Stimulated activated CD8-positive, alpha-beta memory T cell treated with anti-CD3 and anti-CD28 coated beads, Interleukin-4, amount 100 ng/mL, for 48 hours (primary cell): Measurements from ENCODE around the gene HOXA1.

Source experiments
- DNase-seq: peaks from one replicate; pipeline ENCODE4 v3.0.0-alpha.2; 2020

The HOXA1 gene

GRCh38 chr7:27116031-27116961 is 20.5 kb upstream of the HOXA1 start:
- no peak for DNase-seq

- DNase-seq = no peak
Observed at GRCh38 chr7:27115221-27116026, 19.6 kb upstream of the HOXA1 start.

- DNase-seq = no peak
Observed at GRCh38 chr7:27114881-27115220, 19.1 kb upstream of the HOXA1 start.

DNA sequence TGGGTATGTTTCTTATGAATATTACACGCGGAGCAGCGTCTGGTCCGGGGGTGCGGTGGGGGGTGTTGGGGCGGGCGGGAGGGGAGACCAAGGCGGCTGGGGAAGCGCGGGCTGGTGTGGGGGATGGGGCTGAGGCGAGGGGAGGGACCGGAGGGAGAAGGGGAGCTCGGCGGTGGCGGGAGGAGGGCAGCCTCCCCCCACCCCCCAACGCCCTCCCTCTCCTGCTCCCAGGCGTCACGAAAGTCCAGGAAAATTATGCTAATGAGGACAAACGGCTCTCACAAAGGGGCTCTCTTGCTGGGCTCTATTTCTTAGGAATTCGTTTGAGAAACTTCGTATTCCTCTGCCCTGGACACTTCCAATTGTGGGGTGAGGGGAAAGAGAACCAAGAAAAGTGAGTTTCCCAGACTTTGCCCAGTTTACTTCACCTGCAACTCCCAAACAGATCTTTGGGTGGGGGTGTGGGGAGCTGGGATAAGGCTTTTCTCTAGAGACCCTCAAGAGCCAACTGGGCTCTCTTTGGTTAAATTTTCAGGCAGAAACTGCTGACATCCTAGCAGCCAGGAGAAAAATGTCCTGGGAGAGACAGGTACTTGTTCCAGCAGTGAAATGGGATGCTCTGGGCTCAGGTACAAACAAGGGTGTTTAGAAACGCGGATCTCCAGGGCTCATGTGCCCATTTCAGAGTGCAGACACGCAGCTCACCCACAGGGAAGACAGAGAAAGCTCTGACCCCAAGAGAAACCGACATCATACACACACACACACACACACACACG is 18.4 kb upstream of the HOXA1 start:
- DNase-seq = no peak

DNA sequence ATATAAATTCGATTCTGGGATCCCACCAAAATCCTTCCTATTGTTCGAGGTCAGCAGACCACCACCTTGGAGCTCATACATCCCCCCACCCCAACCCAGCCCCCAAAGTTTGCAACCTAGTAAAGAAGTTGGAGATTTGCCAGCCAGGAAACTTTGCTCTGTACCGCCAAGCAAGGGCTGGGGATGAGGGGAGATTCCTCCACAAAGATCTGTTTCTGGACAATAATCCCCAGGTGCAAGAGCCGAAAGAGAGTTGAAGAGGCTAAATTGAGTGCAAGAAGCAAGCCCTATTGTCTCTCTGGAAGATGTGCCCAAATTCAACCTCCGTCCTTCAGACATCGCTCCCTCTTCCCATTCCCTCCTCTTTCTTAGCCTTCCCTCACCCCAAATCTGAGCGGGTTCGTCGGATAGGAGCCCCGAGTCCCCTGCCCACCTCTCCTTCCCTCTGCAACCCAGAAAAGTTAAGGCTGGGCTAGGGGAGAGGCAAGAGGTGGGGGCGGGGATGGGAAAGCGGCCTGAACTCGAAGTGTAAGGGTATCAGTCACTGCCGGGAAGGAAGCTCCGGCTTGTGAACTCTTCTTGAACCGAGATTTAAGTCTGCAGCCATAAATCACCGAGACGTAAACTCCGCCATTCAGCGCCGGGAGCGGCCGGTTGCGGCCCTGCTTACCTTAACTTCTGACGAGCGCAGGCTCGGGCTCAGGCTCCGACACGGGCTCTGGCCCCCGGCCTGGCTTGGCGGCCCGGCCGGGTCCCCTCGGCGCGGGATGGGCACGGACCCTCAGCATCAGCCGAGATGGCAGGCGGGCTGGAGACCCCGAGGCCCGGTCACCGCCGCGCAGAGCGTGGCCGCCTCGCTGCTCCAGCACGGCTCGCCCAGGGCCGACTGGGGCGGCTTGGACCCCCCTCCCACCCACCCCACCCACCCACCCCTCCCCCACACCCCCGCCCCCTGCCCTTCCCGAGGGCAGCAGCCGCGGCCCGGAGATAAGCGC is 17.5 kb upstream of the HOXA1 start:
- no peak for DNase-seq

- no peak for DNase-seq
Observed at GRCh38 chr7:27112361-27112760, 16.6 kb upstream of the HOXA1 start.

- DNase-seq = no peak
Observed at GRCh38 chr7:27111751-27112277, 16.0 kb upstream of the HOXA1 start.

GRCh38 chr7:27111042-27111750 is 15.4 kb upstream of the HOXA1 start:
- no peak for DNase-seq

GRCh38 chr7:27110186-27111031 is 14.6 kb upstream of the HOXA1 start:
- DNase-seq = no peak

- DNase-seq = no peak
Observed at GRCh38 chr7:27109466-27110185, 13.8 kb upstream of the HOXA1 start.

- no peak for DNase-seq
Observed at GRCh38 chr7:27108390-27109127, 12.8 kb upstream of the HOXA1 start.

DNA sequence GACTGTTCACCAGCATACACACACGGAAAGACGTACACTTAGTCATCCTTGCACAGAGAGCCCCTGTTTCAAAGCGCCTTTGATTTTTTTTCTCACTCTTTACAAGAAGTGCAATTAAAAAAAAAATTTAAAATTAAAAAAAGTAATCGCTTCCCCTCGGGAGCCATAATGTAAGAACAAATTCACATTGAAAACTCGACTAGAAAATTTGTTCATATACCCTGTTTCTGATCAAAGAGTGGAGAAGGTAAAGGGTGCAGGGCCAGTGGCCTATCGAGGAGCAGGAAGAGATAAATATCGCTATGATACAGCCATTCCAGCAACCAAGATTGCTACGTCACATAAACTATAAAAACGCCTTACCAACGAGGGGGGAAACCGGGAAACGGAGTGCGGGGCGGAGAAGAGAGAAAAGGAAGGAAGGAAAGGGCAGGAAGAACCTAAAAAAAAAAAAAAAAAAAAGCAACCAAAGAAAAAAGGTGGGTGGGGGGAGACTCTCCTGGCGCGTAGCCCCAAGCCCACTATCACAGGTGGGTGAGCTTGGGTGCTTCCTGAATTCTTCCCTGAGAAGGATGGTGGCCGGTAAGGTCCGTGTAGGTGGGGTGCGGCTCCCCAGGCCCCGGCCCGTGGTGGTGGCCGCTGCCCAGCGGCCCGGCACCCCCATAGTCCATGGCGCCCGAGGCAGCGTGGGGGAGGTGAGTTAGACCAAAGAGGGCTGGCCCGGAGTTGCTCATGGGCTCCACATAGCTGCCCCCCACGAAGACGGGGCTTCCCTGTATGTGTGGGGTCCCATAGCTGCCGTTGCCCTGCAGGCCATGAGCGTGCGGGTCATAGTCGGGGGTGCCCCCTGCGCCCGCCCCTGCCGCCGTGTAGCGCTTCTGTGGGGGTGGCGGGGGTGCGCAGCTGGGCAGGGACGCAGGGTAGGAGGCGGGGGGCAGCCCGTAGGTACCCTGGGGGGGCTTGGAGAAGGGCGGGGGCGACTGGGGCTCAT is 11.9 kb upstream of the HOXA1 start:
- DNase-seq = no peak

GRCh38 chr7:27106901-27107240 is 11.1 kb upstream of the HOXA1 start:
- DNase-seq = no peak

DNA sequence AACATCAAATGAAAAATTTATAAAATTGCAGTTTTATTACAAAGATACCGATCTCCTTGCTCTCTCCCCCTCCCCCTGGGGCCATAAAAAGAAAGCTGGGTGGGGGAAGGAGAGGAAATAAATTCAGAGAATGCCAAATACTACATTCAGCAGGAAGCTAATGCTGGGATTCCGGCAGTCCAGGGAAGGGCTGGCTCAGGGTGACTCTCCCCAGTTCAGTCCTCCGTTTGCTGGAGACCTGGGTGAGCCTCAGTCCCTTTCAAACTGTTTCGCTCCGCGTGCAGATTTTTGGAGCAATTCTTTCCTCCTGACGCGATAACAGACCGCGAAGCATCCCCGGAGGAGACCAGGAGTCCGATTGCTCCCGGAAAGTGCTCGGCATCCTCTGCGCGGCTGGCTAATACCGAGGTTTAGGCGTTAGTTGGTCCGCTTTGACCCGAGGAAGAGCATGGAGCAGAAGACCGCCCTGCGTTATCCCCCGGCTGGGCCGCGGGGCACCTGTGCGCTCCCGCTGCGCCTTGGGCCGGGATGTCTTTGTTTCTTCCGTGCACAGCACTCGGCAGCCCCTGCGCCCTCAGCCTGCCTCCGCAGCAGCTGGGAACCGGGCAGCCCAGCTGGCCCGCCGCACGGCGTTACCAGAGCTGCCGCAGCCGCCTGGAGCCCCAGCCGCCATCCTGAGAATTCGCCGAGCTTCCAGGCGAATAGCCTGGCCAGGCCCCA is 10.5 kb upstream of the HOXA1 start:
- no peak for DNase-seq

- no peak for DNase-seq
Observed at GRCh38 chr7:27105301-27106031, 9.7 kb upstream of the HOXA1 start.
